Fibroblast of skin of abdomen (primary cell): ENCODE results near the gene TMEM53.

ENCODE experiments used
- DNase-seq: peaks from one replicate; pipeline ENCODE4 v3.0.0-alpha.2; 2013

Gene TMEM53

DNA sequence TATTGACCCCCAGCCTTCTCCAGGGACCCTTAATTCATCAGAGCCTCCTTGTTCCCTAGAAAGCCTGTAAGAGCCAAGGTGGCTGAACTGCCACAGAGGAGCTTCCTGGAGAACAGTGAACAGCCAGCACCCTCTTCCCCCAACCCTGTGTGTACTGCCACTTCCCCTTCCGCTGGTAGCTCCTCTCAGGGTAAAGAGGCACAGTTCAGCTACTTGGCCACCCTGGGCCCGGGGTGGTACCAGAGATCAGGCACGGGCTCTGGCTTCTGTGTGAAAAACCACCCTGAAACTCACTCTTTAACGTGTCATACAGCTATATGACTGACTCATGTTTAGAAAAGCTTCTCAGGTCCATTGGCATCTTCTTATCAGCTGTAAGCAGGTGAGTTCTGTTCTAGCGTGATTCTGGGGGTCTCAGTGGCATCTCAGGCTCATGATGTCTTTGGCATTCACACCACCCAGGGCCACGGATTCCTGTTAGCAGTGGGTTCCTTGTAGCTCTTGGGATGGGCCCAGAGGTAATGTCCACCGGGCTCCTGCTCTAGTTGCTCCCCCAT is 22.6 kb upstream of the TMEM53 start:
- no peak for DNase-seq

DNA sequence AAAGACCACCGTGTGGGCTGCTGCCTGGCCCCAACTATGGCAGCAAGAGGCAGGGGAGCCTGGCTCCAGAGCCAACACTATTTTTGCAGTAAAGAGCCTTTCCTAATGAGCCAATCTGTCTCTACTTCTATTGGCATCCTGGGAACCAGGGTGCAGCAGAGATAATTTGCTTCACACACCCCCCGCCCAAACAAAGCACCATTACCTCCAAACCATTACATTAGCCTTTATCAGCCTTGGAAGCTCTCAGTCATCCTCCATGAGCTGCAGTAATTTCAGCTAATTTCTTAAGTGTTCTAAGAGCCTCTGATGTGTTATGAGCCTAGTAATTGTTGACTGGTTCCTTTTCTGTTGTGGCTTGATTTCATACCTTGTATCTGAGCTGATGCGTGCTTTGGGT is 21.8 kb upstream of the TMEM53 start:
- DNase-seq = no peak

DNA sequence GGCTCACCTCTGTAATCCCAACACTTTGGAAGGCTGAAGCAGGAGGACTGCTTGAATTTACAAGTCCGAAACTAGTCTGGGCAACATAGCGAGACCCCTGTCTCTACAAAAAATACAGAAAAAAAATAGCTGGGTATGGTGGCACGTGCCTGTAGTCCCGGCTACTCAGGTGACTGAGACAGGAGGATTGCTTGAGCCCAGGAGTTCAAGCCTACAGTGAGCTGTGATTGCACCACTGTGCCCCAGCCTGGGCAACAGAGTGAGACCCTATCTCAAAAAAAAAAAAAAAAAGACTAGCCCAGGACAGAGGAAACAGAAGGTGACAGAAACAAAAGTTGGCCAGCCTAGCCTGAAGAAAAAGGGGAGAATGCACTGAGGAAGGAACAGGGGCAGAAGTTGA is 21.4 kb upstream of the TMEM53 start:
- no peak for DNase-seq

DNA sequence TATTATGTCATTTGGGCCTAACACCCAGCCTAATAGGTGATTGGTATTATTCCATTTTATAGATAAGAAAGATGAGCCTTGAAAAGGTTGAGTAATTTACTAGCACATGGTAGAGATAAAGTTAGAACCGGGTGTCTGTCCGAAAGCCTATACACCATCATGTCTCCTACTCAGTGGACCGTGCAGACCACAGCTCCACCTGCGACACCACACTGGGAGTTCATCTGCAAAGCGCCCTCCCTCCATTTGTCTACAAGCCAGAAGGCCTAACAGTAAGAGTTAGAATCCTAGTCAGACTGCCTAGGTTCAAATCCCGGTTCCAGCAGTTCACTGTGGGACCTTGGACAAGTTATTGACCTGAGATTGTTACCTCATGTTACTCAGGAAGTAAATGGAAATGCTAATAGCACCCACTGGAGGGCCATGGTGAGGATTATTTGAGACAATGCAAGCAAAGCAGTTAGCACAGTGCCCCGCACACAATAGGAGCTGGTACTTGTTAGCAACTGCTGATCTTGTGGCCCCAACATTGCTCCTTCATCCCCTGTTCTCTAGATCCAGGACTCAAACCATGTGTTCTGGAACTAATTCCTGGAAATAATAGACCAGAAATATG is 20.7 kb upstream of the TMEM53 start:
- no peak for DNase-seq

DNA sequence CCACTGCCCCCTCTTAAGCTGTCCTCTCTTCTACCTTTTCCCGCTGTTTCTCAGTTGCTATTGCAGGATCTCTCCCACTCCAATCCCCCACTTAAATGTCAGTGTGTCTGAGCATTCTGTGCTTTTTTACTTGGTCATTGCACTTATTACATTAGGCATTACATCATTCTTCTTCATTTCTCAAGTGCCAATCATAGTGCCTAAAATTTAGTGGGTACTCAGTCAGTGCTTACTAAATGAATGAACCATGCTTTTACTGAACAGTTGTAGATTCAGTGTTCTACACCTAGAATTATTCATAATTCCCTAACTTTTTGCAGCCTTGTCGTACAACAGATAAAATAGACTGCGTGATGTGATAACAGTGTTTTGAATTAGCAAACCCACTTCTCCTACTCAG is 19.6 kb upstream of the TMEM53 start:
- no peak for DNase-seq

DNA sequence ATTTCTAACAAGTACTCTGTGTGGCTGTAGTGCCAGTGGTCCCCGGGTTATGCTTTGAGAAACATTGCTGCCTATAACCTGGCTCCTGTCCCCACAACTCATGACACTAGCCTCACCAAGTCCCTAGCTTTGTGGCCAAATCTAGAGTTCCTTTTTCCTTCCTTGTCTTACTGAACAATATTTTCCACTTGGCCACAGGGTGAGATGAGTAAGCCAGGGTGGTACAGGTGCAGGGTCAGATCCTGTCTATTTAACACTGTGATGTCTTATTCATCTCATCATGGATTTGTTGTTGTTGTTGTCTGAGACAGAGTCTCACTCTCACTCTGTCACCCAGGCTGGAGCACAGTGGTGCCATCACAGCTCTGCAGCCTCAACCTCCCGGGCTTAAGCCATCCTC is 18.9 kb upstream of the TMEM53 start:
- no peak for DNase-seq

DNA sequence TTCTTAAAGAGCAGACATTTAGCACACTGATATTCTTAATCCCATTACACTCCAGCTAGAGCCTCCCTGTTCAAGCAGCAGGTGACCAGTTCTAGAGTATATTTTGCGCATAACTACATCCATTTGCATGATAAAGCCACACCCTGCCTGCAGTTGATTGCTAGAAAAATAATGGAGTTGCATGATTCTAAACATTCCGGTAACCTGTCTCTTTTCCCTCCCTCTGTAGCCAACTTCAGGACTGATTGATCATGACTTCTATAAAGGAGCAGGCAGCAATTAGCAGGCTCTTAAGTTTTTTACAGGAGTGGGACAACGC is 15.1 kb upstream of the TMEM53 start:
- DNase-seq = no peak

DNA sequence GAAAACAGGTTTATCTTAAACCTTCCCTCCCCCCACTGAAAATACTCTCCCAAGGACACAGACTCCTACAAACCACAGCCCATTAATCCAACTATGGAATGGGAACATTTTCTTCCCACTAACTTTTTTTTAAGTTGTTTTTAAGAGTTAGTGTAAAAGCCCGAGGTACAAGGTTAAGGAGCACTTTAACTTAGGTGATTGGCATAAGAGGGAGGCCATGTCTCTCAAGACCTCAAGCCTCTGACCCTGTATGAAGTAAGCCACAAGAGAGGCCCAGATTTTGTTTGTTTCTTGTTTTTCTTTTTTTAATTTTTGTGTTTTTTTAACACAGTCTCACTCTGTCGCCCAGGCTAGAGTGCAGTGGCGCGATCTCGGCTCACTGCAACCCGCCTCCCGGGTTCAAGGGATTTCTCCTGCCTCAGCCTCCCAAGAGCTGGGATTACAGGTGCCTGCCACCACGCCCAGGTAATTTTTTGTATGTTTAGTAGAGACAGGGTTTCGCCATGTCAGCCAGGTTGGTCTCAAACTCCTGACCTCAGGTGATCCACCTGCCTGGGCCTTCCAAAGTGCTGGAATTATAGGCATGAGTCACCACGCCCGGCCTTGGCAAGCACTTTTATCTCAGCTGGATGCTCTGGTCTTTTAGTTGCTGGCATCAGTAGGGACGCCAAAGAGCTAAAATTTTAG is 14.6 kb upstream of the TMEM53 start:
- DNase-seq = no peak

DNA sequence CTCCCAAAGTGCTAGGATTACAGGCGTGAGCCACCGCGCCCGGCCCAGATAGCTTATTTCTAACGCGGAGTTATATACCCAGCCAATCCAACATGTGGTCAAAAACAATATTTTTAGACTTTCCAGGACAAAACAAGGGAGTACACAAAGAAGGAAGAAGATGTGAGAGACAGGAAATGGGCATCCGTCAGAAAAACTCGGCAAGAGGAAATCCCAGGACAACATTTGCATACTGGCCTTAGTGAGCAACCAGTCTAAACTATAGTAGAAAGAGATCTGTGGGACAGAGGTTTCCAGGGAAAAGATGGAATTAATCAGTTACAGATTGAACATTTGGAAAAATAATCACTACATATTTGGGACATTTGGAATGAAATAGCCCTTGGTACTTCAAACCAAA is 11.6 kb upstream of the TMEM53 start:
- no peak for DNase-seq

DNA sequence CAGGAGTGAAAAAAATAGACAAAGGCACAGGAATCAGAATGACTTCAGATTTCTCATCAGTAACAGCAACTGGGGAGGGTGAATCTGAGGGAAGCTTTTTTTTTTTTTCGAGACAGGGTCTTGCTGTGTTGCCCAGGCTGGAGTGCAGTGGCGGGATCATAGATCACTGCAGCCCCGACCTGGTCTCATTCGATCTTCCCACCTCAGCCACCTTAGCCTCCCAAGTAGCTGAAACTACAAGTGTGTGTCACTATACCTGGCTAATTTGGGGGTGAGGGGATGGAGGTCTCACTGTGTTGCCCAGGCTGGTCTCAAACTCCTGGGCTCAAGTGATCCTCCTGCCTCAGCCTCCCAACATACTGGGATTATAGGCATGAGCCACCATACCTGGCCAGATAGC is 10.9 kb upstream of the TMEM53 start:
- no peak for DNase-seq

DNA sequence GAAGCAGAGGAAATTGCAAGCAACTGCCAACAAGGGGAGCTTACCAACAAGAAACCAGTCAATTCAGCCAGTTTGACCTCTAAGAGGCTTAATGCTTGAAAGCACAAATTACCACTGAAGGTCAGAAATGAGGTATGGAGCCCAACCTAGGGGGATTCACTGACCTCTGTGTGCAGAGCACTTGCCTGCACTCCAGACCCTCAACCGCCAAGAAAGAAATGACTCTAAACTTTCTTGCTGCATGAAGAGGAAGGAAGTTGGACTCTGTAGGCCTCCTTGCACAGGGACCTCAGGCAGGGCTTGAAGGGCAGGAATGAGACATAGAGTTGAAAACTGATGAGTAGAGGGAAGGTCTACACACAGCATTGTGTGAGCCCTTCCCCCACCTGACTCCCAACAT is 10.2 kb upstream of the TMEM53 start:
- no peak for DNase-seq

DNA sequence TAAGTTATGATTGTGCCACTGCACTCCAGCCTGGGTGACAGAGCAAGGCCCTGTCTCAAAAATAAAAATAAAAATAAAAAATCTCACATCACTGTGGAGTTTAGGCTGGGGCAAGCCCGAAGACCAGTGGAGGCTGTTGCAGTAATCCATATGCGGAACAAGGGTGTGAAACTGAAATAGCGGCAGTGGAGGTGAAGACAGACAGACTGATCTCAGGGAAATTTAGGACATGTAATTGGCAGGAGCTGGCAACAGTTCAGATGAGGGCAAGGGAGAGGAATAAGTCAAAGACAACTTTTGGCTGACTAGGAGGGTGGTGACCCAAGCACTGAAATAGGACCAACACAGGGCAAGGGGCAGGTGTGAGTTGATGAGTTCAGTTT is 8.6 kb upstream of the TMEM53 start:
- no peak for DNase-seq

DNA sequence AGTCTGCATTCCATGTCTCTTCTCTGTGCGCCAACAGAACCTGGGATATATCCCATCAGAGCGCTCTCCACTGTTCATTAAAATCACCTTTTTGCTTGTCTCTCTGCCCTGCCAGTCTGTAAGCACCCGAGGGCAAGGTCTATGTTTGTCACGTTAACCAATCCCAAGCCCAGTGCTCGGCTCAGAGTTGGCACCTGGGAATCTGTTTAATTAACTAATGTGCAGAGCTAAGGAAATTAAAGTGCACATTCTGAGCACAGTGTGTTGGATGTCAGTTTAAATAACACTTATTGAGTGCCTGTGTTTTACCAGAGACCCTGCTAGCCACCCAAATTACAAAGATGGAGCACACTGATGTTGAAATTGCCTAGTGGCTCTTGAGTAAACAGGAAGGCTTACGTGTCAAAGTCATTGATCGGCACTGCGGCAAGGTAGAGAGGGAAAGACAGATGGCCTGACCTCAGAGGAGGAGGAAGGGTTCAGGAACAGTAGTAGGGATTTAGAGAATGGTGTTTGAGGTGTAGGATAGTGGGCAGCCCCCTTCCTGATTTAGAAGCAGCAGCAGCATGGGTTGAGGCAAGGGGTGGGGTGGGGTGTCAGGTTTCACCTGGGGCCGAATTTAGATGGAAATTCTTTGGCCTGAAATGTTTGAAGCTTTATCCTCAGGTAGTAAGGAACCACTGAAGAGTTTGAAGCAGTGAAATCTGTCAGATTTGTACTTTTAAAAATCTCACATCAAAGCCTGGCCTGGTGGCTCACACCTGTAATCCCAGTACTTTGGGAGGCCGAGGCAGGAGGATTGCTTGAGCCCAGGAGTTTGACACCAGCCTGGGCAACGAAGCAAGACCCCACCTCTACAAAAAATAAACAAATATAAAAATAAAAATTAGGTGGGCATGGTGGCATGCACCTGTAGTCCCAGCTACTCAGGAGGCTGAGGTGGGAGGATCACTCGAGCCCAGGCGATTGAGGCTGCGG is 7.9 kb upstream of the TMEM53 start:
- no peak for DNase-seq

DNA sequence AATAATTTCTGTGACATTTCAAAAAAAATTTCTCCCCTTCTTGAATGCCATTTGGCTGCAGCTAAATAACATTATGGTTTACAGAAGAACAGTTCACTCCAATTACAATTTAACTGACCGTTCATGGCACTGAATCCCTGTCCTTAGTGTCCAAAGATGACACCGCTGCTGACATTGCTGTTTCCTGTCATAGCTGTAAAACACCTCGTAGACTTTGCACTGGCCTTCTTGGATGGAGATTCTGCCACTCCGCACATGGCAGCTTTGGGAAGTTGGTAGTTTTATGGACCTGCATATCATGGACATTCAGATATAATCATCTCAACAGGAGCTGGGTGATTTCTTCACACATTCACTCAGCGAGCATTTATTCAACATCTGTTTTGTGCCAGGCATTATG is 5.2 kb upstream of the TMEM53 start:
- no peak for DNase-seq

DNA sequence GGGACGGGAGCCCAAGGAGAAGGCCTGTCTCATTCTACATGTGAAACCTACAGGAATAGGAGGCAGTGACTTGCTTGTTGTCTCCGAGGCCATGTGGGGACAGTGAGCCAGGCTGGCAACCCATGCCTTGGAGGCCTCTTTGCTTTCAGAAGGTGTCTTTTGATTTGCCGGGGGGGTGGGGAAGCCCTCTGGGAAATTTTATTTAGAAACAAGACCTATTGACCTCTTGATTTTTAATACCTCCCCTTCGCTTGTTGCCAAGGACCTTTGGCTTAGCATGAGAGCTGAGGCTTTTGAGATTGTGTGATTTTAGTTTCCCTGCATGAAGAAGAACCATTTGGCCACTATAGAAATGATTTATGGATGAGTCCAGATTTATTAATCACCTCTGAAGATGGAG is 4.3 kb upstream of the TMEM53 start:
- DNase-seq = no peak

DNA sequence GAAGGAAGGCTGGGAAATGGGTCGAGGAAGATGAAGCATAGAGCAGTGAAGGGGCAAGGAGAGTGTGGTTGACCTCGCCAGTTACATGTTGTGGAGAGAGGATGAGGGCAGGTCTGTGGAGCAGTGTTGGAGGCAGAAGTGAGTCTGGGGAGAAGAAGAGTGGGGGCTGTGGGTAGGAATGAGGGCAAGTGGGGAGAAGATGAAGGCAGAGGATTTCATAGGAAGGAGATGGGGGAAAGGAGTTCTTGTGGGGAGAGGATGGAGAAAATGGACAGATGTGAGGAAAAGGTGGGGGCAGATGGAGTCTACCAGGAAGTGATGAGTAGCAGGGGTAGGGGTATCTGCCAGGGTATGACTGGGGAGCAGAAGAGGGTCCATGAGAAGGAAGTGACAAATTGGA is 3.8 kb upstream of the TMEM53 start:
- DNase-seq = no peak

DNA sequence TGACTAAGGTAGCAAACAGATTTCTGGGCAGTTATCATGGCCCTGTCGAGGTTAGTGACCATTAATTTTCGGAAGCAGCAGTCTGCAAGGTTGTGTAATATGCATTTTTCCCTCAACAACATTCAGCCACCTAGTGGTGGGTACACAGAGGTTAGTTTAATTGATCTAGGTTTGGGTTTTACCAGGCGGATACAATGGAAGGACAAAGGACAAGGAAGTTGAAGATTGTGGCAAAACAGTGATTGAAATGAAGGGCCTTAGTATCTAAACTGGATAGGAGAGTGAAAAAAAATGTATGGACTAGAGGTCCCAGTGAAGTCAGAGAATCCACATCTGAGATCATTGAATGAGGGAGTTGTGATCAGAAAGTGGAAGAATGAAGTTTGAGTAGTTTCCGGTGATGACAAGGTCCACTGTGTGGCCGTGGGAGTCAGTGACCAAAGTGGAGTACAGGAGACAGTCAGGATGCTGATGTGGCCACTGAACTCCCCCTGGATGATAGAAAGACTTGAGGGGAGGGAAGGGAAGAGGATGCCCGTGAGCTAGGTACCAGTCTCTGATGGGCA is 3.0 kb upstream of the TMEM53 start:
- peak; percentile 43 for DNase-seq

DNA sequence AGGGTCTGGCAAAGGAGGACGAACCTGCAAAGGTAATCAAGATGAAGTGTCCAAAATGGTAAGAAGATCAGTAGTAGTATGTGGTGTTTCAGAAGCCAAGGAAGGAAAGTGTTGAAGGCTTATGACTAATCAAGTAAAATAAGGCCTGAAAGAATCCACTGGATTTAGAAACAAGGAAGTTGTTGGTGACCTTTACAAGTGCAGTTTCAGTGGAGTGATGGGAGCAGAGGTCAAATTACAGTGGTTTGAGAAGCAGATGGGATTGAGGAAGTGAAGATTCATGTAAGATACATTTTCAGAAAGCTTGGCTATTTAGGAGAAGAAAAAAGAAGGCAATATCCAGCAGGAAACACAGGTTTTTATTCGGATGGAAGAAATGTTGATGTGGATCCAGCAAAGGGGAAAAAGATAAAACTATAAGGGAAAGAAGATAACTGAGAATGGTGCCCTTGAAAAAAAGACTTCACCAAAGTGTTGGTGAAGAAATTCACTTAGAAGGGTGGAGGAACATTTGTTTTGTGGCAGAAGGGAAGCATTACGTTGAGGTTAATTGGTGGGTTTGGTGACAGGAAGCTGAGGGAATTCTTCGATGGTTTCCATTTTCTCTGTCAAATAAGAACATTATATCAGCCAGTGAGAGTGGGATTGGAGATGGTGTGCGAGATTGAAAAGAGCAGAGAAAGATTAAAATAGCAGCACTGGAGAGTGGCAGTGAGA is 2.4 kb upstream of the TMEM53 start:
- DNase-seq = peak; percentile 45

DNA sequence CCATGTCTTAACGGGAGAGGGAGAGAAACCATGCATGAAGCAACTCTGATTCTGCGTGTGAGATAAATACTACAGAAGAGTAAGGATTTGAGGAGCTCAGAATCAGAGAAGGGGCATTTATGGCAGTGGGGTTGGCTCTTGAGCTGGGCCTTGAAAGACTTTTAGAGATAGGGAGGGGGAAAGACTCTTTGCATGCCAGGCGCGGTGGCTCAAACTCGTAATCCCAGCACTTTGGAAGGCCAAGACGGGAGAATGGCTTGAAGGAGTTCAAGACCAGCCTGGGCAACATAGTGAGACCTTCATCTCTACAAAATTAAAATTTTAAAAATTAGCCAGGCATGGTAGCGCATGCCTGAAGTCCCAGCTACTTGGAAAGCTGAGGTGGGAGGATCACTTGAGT is 905 bp upstream of the TMEM53 start:
- no peak for DNase-seq

DNA sequence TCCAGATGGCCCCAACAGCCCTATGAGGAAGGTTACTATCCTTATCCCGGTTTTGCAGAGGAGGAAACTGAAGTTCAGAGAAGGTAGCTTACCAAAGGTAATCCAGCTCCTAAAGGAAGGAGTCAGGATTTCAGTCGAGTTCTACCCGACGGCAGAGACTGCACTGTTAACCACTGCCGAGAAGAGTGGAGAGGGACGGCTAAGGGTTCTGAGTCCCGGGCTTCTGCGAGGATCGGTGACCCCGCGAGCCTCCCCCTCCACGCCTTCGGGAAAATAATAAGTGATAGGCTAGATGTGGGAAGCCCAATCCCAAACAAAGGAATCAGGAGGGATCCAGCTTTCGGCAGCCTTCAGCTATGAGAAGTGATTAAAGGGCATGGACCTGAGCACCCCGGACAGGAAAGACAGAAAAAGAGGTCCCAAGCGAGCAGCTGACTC is 587 bp downstream of the TMEM53 start:
- DNase-seq = no peak

DNA sequence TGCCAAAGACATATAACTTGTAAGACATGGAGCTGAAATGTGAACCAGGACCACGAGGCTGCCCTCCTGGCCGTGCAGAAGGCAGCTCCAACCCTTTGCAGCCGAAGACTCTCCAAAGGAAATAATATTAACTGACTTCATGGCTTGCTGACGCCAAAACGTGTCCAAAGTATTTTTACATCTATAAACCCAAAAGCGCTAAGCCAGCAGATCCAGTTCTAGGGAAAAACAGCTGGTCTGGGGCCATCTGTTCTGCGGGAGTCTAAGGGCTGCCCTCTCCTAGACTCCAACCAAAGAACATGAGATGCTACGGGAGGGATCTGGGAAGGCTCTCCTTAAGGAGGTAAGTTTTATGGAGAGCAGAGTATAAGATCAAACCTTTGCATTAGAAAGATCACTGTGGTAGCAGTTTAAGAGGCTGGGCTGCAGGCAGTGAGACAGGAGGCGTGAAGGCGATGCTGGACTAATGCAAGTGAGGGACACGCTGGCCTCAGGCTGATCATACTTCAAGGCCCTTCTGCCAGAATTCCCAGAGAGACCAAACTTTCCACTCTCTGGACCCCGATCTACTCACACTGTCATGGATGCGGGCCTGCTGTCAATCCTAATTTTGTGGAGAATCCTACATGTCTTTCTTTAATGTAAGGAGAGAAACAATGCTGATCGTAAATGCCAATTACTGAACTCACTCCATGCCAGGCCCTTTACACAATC is 1.2 kb downstream of the TMEM53 start:
- no peak for DNase-seq
